Activated gamma-delta T cell treated with anti-CD3 and anti-CD28 coated beads, Interleukin-2, amount 50 U/mL, for 16 hours (primary cell): ENCODE data around the gene RIOK2.
"Not testable (repeated sequence)": the region's sequence is repeated elsewhere in the genome, so short reads cannot be mapped to it uniquely, and the experiment has no call there.

Experiments
- DNase-seq: peaks from one replicate; pipeline ENCODE4 v3.0.0-alpha.2; 2020; ENCODE audit warnings: low read depth

The RIOK2 gene

DNA sequence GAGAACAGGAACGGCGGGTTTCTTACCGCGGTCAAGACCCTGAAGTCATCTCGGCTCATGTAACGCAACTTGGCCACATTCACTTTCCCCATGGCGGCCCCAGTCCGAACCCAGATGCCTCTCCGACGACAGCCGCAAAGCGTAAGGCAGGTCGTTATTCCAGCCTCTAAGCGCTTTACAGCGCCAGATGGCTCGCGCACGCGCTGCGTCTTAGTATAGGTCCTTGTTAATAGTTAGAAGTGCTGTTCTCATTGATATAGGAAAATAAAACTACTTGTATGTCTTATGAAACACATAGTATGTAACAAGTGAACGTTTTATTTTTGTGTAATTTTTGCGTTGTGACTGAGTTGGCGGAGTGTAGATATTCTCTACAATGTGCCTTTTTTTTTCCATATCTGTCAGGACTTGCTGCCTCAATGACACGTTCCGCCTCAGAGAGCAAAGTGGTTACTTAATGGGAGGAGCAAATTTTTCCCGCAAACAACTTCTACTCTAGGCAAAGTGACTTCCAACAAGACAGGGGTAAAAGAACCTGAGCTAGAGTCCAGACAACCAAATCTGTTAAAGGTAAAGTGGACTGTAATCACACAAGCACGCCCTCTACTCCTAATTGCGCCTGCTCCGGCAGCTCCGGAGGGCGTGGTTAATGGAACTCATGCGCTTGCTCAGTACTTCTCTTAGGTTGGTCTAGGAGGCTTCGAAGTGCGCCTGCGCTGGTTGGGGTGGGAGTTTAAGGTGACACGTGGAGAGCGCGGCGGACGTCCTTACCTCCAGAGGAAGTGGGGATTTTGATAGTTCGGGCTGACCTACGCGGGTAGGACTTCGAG is at the start of gene RIOK2:
TSS of gene RIOK2 (minus strand) at position 148 of the 830 bp plus-strand sequence. CDS start at position 92, 56 bp downstream.
- DNase-seq: peak; percentile 86

DNA sequence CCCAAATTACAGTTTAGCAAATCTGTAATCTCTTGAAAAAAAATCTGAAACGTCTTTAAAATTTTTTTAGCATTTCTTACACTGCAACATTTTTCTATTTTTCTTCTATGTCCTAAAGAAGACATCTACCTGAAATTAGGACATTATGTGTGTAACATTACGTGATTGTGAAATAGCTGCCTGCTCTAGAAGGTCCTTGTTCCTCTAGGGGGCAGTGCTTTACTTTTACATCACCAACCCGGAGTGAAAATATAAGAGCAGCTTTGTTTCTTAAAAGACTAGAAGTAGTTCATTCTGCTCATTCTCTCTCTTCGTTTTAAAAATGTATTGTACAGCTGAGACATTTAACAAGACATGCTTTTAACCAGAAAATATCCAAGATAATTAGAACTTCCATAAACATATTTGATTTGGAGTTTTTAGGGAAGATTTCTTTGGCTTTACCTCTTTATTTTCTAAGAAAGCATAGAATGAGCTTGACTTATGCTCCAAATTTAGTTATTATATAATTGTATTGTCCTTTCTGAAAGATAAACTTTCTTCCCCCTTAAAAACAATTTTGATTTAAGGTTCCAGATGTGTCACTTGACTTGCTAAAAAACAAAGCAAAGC is 48.1 kb upstream of the RIOK2 start:
- DNase-seq: no peak

DNA sequence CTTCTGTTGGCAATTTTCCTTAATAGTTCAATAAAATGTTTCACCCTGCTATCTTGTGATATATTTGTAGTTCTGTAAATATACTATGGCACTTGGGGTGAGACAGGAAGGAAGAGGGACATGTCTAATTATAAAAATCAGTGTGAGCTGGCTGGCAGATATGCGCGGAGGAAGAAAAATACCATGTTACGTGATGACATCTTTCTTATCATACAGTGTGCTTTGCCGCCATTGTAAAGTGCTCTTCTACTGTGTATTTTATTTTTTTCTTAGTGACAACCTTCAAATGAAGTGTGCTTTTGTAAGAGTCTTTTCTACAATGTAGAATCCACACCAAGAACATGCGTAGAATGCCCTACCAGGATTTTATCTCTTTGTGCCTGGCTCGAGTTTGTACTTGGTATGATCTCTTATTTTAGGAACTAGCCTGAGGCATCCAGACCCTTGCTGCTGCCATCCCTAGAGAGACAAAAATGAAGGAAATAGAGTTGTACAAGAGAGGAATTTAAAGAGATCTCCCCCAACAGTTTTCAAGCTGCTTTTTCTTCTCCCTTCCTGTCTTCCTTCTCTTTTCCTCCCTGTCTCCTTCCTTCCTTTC is 46.7 kb upstream of the RIOK2 start:
- no peak for DNase-seq

DNA sequence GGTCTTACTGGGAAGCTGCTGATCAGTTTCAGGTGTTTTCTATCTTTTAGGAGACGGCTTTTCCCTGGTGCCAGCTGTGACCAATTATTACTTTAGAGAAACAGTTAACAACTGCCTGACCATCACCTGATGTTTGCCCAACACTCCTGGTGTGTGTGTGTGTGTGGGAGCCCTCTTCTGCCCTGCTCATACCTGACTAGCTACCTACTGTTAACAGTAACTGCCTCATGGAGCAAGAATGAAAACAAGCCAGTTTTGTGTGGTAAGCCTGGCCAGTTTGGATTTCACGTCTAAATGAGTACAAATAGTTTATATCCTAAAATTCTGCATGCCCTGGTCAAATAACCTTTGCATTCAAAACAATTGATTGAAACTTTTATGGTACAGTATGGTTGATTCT is 46.1 kb upstream of the RIOK2 start:
- no peak for DNase-seq

- no peak for DNase-seq
Measured at GRCh38 chr5:97225222-97225621, 42.2 kb upstream of the RIOK2 start.

- DNase-seq: no peak
Measured at GRCh38 chr5:97224112-97224750, 41.2 kb upstream of the RIOK2 start.

- DNase-seq: no peak
Measured at GRCh38 chr5:97223596-97223995, 40.5 kb upstream of the RIOK2 start.

- DNase-seq: no peak
Measured at GRCh38 chr5:97209343-97209742, 26.3 kb upstream of the RIOK2 start.

DNA sequence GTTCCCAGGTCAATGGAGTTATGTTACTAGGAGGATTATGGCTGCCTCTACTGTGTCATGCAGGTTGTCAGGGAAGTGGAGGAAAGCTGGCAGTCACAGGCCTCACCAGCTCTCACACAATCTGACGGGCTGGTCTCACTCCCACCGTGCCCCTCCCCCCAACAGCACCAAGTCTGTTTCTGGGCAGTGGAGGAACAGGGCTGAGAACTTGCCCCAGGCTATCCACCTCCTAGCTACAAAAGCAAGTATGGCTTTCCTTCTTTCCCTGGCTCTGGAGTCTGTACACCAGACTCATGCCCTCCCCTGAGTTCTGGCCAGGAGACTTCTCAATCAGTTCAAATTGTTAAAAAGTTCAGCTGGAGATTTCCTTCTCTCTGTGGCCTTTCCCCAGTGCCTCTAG is 25.7 kb upstream of the RIOK2 start:
- DNase-seq: no peak

GRCh38 chr5:97208184-97208713 is 25.2 kb upstream of the RIOK2 start:
- DNase-seq: no peak

DNA sequence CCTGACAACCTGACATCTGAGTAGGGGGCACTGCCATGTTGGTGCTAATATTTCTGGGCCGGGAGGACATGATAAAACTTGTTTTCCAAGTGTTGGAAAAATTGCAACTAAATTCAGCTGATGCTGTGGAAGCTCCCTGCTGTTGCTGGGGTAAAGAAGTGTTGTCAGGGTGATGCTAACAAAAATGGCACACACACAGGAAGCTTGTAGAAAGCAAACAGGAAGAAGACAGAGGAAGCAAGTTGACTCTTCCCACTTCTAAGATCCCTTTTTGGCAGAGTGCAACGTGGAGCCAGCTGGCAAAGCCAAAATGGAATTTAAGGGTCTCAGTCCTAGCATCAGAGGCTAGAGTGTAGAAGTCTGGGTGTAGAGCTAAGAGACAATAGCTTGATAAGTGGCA is 11.3 kb upstream of the RIOK2 start:
- no peak for DNase-seq

DNA sequence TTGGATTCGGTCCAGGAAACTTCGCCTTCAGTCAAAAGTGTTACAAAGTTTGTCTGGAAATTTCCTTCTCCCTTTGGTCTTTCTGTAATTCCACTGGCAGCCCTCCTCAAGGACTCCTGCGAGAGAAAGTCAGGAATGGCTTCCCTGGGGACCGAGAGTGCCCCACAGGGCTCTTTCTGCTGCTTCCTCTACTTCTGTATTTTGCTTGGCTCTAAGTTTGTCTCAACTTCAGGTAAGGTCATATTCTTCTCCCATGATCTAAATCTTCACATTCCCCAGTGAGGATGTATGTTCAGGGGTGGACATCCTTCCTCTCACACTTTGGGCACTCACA is 10.3 kb upstream of the RIOK2 start:
- no peak for DNase-seq

- DNase-seq: no peak
Measured at GRCh38 chr5:97192580-97193354, 9.7 kb upstream of the RIOK2 start.

DNA sequence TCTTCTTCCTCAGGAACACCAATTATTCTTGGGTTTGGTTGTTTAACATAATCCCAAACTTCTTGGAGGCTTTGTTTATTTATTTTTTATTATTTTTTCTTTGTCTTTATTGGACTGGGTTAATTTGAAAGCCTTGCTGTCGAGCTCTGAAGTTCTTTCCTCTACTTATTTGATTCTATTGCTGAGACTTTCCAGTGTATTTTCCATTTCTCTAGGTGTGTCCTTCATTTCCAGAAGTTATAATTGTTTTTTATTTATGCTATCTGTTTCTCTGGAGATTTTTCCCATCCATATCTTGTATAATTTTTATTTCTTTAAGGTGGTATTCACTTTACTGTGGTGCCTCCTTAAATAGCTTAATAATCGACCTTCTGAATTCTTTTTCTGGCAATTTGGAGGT is 8.8 kb upstream of the RIOK2 start:
- DNase-seq: no peak

DNA sequence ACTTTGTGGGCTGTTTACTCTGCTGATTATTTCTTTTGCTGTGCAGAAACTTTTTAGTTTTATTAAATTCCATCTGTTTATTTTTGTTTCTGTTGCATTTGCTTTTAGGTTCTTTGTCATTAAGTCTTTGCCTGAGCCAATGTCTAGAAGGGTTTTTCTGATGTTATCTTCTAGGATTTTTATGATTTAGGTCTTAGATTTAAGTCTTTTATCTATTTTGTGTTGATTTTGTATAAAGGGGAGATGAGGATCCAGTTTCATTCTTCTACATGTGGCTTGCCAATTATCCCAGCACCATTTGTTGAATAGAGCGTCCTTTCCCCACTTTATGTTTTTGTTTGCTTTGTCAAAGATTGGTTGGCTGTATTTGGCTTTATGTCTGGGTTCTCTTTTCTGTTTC is 6.5 kb upstream of the RIOK2 start:
- not testable (repeated sequence) for DNase-seq

GRCh38 chr5:97183930-97184213 is 825 bp upstream of the RIOK2 start:
- DNase-seq: no peak

DNA sequence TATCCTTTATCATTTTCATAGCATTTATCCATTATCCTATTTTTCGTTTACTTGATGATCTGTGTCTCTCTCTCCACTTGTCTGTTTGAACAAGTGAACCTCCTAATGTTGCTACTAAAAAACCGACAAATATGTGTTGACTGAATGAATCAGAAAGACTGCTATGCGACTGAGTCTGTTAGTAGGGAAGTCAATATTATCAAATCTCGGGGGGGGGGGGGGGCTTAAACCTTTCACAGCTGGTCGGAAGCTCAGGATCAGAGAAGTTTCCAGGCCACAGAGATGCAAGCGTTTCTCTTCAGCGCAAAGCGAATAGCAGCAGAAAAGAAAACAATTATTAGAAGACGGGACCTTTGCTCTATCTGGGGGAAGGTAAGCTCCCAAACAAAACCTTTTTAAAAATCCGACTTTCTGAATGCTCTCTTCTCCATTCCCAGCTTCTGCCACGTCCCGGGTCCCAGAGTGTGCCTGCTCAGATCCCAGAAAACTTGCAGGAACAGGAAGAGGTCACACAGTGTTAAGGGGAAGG is 412 bp downstream of the RIOK2 start:
- no peak for DNase-seq

DNA sequence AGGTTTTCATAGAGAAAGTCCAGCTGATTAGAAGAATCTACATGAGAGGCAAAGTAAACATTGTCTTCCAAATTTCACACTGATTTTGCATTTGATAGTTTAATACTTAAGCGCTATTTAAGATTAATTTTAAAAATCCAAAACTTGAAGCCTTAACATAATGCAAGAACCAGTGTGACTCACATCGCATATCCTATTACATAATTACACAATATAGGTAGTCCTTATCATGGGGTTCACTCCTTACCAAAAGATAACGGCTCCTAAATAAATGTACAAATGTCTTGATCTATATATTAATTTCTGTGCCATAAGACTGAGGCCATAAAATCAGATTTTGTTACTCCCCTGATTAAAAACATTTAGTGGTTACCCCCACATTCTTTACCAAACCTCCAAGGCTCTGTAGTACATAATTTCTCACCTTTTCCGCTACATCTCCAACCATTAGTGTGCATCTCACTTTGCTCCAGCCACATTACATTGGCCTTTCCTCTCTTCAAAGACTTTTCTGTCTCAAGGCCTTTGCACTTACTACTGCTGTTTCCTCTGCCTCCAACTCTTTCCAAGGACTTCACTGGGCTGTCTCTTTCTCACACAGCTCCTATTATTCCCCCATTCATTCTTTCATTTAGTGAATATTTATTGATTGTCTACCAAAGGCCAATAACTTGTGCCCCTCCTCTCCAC is 1.0 kb downstream of the RIOK2 start:
- DNase-seq: no peak

DNA sequence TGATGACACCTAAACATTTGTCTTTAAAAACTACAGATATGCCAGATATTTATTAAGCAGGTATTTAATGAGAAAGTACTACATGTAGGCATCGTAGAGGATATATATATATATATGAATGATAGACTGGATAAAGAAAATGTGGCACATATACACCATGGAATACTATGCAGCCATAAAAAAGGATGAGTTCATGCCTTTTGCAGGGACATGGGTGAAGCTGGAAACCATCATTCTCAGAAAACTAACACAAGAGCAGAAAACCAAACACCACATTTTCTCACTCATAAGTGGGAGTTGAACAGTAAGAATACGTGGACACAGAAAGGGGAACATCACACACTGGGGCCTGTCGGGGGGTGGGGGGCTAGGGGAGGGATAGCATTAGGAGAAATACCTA is 3.6 kb downstream of the RIOK2 start:
- DNase-seq: not testable (repeated sequence)

GRCh38 chr5:97172227-97172626 is 10.8 kb downstream of the RIOK2 start:
- DNase-seq: no peak

DNA sequence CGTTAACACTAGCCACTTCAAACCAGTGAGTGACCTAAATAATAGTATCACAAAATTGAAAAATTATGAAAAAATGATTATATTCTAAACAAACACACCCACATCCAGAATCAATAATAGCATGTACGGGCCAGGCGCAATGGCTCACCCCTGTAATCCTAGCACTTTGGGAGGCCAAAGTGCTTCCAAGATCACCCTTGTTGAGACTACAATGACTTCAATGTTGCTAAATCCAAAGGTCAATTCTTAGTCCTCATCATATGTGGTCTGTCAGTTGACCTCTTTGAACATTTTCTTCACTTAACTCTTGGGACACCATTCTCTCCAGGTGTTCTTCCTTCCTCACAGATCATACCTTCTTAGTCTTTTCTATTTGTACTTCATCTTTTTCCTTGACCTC is 11.3 kb downstream of the RIOK2 start:
- no peak for DNase-seq
